HG02798 (cell line): ENCODE measurements around the gene SAP30BP.

Source experiments
- ATAC-seq: cut with Tn5 transposase; IDR thresholded peaks from one replicate; pipeline ENCODE4 v1.9.1; 2021; ENCODE audit warnings: mild to moderate bottlenecking; ENCODE audit not compliant: unreplicated experiment, poor library complexity

SAP30BP gene

DNA sequence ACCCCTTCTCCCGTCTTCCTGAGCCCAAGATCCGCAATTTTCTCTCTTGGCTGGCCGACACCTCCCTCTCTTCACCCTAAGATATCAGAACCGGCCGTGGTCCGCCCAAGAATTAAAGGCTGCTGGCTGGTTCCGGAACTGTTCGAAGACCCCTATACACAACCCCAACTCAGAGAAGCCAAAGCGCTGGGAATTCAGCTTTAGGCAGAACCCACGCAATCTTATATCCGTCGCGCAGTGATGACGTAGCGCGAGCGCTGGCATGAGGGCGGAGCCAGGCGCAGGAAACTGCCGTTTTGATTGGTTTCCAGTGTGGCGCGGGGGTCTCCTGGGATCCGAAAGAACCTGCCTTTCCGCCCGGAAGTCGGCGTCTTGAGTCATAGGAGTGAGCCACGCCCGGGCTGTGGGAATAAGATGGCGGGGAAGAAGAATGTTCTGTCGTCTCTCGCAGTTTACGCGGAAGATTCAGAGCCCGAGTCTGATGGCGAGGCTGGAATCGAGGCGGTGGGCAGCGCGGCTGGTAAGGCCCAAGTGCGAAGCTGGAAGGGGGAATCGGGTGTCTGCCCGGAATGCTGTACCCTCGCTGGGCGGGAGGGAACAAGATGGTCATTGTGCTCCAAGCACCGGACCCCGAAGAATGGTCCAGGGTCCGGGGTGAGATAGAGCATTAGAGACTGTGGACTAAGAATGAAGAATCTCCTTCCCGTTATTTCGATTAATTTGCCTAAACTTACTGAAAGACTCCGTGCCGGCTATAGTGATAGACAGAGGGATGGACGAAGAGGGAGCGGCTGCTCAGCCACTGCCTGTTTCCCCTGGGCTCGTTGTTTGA is at the start of gene SAP30BP, which contains the start of gene RECQL5:
TSS of gene SAP30BP (plus strand) at position 380 of the 832 bp plus-strand sequence. CDS start at position 415, 35 bp downstream.
TSS of gene RECQL5 (minus strand) at position 196 of the 832 bp plus-strand sequence. CDS start 597 bp downstream, outside the sequence.
- ATAC-seq: peak; percentile 91

DNA sequence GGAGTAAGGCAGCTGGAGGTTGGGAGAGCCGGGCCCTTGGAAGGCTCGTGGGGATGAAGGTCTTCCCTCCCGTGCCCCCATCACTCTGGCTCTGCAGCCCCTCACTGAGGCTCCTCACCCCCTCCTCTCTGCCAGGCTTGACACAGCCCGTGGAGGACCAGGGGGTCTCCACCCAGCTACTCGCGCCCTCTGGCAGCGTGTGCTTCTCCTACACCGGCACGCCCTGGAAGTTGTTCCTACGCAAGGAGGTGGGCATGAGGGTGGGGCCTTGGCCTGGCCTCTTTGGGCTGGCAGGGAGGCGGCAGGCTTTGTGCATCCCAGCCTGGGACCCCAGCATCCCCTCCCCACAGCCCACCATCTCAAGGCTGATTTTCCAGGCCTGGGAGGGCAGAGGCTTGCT is 49.5 kb upstream of the SAP30BP start:
- no peak for ATAC-seq

DNA sequence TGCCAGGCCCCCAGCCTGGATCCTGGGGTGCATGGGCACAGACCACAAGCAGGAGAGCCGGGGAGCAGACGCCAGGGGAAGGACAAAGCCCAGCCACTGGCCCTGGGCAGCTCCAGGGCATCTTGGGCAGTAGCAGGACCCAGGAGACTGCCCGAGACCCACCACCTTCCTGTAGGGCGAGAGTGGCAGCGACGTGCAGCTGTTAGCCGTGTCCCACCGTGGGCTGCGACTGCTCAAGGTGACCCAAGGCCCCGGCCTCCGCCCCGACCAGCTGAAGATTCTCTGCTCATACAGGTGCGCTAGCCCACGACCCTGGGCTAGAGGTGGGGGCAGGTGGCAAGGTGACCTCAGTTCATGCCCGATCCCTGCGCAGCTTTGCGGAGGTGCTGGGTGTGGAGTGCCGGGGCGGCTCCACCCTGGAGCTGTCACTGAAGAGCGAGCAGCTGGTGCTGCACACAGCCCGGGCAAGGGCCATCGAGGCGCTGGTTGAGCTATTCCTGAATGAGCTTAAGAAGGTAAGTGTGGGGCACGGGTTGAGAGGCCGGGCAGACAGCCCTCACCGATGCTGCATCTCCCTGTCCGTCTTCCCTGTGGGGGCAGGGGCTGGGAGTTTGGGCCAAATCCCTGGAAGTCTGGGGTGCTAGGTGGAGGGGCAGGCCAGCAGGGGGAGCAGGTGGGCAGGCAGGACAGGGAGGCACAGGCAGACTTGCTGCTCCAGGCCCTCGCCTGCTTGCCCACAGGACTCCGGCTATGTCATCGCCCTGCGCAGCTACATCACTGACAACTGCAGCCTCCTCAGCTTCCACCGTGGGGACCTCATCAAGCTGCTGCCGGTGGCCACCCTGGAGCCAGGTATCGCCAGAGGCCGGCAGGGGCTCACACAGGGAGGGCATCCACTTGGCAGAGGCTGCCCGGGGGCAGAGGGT is 47.4 kb upstream of the SAP30BP start:
- no peak for ATAC-seq

DNA sequence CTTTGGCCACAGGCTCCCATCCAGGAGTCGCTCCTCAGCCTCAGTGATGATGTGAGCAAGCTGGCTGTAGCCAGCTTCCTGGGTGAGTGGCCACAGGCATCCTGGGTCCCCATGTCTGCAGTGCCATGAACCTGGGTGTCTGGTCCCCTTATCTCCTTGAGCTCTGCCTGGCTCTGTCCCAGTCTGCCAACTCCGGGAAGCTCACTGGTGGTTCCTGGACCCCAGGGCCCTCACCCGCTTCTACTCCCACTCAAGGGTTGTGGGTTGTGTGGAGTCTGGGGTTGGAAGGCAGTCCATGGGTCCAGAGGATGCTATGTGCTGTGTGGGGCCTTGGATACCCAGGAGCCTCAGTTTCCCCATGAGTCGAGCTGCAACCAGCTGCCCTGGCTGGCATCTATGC is 45.6 kb upstream of the SAP30BP start:
- no peak for ATAC-seq

DNA sequence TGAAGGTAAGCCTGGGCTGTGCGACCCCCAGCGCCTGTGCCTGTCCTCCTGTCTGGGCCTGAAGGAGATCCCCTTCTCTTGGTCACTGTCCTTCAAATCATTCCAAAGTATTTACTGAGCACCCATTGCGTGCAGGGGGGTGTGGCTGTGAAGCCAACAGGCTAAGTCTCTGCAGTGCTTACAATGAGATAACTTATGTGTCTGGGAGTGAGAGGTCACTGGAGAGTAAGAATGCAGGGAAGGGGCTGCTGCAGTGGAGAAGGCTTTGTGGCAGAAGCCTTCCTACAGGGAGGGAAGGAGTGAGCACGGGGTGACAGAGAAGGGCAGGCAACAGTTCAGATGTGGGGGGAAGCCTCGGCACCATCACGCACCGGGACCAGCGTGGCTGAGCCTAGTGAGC is 45.1 kb upstream of the SAP30BP start:
- ATAC-seq: no peak

DNA sequence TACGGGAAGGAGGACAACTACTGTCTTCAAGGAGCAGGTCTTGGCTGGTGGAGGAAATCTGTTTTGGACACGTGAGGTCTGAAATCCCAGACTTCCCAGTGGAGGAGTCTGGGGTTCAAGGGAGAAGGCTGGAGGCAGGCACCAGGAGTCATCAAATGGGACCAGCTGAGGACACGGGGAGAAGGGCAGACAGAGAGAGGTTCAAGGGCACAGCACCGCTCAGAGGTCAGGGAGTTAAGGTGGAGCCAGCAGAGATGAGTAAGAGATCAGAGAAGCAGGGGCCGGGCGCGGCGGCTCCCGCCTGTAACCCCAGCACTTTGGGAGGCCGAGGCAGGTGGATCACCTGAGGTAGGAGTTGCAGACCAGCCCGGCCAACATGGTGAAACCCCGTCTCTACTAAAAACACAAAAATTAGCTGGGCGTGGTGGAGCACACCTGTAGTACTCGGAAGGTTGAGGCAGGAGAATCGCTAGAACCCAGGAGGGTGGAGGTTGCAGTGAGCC is 44.3 kb upstream of the SAP30BP start:
- no peak for ATAC-seq

DNA sequence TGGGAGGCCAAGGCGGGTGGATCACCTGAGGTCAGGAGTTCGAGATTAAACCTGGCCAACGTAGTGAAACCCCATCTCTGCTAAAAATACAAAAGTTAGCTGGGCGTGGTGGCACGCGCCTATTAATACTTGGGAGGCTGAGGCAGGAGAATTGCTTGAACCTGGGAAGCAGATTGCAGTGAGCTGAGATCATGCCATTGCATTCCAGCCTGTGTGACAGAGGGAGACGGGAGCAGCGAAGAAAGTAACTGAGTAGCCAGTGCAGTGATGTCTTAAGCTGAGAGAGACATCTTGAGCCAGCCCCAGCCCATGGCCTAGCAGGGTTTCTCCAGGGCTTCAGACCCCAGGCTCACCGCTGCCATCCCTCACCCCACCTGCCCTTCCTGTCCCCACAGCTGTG is 43.8 kb upstream of the SAP30BP start:
- no peak for ATAC-seq

DNA sequence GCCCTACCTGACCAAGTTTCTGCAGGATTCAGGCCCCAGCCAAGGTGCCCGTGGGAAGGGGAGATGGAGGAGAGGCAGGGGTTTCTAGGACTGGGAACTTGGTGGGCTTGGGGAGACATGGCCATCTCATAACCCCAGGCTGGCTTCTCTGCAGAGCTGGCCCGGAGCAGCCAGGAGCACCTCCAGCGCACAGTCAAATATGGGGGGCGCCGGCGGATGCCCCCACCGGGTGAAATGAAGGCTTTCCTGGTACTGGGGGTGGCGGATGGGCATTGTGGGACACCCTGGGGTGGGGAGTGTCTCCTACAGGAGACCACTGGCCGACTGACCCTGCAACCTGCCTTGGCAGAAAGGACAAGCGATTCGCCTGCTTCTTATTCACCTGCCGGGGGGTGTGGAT is 43.1 kb upstream of the SAP30BP start:
- no peak for ATAC-seq

DNA sequence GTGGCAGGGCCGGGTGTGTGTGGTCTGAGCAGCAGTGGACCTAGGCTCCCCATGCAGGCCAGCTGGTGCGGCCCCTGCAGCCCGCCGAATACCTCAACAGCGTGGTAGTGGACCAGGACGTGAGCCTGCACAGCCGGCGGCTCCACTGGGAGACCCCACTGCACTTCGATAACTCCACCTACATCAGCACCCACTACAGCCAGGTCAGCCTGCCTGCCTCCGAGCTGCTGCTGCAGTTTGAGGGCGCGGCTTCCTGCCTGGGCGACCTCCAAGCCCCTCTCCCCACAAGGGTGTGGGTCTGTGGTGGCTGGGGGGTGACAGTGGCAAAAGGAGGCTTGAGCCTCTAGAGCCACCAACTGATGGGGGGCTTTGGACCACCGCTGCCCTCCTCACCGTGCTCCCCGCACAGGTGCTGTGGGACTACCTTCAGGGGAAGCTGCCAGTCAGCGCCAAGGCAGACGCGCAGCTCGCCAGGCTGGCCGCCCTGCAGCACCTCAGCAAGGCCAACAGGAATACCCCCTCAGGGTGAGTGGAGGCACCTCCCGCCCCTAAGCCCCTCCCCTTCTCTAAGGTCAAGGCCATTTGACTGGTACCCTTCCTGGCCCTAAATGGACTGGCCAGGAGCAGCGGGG is 42.3 kb upstream of the SAP30BP start:
- no peak for ATAC-seq

DNA sequence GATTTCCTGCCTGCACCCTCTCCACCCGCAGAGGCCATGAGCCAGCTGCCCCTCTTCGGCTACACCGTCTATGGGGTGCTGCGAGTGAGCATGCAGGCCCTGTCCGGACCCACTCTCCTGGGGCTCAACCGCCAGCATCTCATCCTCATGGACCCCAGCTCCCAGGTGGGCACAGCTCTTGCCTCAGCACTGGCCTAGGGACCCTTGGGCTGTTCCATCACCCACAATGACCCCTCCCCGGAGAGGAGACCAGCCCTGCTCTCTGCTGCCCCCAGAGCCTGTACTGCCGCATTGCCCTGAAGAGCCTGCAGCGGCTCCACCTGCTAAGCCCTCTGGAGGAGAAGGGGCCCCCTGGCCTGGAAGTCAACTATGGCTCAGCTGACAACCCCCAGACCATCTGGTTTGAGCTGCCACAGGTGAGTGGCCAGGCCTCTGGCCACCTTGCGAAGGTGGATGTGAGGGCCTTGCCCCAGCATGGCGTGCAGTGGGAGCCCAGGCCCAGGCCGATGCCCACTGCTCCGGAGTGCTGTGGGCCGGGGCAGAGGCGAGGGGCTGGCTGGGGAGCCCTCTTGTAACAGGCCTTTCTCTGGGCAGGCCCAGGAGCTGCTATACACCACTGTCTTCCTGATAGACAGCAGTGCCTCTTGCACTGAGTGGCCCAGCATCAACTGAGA is 41.2 kb upstream of the SAP30BP start:
- no peak for ATAC-seq

DNA sequence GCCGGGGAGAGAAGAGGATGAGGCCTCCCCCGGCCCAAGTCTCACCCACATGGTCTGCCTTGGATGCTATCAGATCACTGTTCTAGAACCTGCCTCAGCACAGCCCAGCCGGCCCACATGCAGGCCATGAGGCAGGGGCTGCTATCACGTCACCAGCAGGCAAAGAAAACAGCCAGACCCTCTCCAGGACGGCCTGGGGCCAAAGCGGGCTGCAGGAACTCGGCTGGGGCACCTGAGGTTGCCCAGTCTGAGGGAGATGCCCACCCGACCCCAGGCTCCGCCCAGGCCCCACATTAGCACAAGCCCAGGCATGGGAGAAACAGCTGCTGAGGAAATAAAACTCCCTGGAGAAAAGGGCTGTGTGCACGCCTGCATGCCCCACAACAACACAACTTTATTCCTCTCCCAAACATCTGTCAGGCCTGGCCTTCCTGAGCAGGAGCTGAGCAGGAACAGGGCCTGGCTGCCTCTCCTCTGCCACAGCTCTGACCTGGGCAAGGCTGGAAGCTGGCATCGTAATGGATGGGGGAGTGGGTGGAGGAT is 40.6 kb upstream of the SAP30BP start:
- ATAC-seq: no peak

DNA sequence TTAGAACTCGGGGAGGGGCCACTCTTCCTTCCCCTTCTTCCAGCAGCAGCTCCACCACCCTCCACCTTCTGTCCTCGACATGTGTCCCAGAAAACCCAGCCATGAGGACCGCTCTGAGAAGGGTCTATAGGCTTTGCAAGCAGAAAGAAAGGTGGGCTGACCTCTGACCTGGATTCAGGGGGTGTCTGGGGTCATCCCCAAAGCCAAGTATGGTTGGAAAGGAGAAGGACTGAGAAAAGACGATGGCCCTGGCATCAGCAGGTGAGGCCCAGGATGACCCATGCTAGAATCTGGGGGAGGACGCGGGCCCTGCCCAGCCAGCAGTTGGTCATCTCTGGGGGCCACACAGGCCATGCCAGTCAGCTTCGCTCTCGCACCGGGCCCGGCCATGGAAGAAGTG is 40.0 kb upstream of the SAP30BP start:
- no peak for ATAC-seq

DNA sequence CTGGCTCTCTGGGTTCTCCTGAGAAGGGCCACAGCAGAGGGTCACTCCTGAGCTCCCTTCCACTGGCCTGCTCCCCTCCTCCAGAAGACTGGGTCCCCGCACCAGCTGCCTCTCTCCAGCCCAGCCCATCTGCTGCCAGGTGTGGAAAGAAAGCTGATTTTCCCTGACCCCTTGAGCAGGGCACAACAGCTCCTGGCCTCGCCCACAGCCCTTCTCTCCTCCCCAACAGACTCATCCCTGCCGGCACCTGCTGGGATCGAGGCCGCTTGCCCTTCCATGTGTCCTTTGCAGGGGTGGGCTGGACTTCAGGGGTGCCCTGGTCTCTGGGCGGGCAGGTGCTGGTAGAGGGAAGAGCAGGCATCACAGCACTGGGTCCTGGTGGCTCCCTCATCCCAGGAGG is 38.7 kb upstream of the SAP30BP start:
- no peak for ATAC-seq

DNA sequence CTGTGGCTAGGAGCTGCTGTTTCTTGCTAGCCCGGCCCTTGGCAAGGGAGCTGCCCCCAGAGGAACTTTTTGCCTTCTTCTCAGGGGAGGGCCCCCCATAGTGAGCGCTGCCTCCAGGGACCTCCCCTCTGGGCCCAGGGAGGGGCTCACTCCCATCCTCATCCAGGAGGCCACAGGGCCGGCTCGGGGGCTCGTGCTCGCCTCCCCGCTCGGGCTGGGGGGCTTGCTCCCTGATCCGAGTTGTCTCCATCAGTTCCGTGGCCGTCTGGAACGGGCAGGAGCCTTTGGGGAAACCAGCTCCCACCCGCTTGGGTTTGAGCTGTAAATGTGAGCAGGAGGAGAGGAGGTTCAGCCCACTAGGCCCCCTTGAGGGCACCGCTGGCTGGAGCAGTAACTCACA is 38.0 kb upstream of the SAP30BP start:
- no peak for ATAC-seq

DNA sequence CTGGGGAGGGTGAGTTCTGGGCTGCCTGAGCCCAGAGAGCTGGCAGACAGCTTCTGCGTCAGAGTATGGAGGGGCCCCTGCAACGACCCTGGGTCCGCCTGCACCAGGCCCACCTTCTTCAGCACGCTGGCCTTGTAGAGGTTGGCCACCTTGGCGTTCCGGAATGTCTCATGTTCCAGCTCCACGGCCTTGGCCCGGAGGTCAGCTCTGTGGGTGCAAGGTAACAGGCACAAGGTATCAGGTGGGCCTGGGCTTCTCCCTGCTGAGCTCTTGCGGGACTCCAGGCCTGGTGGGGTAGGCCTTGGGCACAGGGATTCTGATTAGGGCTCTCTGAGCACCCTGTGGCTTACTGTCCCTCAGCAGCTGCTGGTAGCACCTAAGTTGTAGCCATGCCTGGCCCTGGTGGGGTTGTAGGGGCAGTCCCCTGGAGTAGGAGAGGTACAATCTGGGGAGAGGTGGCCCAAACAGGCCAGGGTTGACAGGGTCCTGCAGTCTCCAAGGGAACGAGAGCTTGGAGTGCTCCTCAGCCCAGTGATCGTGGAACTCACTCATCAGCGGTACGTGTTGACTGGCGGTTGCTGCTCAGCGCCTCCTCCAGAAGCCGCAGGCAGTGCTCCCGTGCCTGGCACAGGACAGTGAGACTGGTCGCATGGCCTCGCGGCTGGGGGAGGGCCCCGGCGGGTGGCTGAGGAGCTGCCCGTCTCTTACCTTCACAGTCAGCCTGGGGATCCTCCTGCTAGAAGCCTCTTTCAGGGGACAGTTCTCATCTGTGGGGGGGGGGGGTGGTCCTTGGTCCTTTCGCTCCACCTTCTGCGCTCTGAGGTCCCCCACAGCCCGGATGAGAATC is 36.8 kb upstream of the SAP30BP start:
- ATAC-seq: no peak

DNA sequence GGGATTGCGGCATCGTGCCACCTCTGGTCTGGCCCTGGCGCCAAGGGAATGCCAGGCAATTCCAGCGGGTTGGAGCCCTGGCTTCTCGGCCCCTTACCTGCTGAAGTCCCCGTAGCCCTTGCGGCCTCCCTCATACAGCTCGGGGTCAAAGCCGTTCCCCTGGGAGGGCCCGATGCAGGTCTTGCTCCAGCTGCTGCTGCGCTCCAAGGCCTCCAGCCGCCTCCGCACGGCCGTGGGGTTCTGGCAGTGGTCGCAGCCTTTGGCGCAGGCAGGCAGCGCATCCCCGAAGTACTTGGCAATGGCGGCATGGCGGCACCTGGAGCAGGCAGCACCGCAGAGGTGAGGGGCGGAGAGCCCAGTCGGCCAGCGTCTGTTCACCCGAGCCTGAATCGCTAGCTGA is 35.8 kb upstream of the SAP30BP start:
- ATAC-seq: no peak

DNA sequence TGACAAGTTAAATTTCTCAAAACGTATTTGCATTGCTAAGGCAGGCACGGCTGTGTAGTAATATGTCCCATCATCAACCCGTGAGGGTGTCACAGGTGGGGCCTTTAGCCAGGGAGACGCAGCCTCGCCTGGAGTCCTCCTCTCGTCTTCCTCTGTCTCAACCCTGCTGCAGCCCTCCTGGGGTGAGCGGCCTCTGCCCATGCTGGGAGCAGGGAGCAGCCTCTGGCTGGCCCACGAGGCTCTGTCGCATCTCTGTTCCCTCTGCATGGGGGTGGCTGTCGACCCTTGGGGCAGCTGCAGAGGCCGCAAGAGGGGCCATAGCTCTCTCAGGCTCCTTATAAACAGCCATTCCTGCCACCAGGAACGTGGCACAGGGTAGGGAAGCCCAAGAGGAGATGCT is 34.7 kb upstream of the SAP30BP start:
- no peak for ATAC-seq

DNA sequence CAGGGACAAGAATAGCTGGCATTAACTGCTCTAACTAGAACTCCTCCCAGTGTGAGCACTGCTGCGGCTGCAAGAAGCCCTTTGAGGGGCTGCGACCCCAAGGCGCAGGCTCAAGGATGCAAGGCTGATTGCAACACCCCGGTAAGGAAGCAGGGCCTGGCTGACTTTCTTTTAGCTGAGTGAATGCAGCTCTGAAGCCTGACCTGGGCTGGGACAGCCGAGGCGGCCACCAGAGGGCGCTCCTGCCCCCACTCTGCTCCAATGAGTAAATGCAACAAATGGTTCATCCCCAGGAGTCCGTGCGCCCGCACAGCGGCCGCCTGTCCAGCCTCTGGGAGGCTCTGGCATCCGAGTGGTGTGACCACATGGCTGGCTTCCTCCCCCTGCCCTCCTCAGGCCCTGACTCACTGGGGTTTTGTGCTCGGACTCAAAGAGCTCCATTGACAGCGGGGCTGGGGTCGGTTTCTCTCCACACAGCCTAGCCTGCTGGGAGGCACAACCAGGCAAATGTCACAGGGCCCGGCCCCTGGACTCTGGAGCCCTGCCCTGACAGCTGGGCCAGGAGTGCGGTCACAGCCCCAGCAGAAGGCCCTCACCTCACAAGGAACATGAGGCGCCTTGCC is 34.2 kb upstream of the SAP30BP start, which contains the start of gene SMIM5:
TSS of gene SMIM5 (plus strand) at position 572 of the 623 bp plus-strand sequence. CDS start 6,768 bp downstream, outside the sequence.
- ATAC-seq: peak; percentile 65
